ENCODE measurements around the gene TMED10.
"Not testable (repeated sequence)": the region's sequence is repeated elsewhere in the genome, so short reads cannot be mapped to it uniquely, and the experiment has no call there.

GRCh38 chr14:75182163-75182562, 5.8 kb upstream of the TMED10 start:
- TF ChIP-seq POLR2A (IDR thresholded peaks at IDR 0.05) = not testable (repeated sequence)
- TF ChIP-seq, protein P1, sequence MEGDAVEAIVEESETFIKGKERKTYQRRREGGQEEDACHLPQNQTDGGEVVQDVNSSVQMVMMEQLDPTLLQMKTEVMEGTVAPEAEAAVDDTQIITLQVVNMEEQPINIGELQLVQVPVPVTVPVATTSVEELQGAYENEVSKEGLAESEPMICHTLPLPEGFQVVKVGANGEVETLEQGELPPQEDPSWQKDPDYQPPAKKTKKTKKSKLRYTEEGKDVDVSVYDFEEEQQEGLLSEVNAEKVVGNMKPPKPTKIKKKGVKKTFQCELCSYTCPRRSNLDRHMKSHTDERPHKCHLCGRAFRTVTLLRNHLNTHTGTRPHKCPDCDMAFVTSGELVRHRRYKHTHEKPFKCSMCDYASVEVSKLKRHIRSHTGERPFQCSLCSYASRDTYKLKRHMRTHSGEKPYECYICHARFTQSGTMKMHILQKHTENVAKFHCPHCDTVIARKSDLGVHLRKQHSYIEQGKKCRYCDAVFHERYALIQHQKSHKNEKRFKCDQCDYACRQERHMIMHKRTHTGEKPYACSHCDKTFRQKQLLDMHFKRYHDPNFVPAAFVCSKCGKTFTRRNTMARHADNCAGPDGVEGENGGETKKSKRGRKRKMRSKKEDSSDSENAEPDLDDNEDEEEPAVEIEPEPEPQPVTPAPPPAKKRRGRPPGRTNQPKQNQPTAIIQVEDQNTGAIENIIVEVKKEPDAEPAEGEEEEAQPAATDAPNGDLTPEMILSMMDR (IDR thresholded peaks at IDR 0.05) = not testable (repeated sequence)

Measured in prostate gland (tissue), 2 donors.